Stimulated activated CD4-positive, alpha-beta T cell treated with anti-CD3 and anti-CD28 coated beads, Interleukin-1b, Interleukin-23, amount 100 ng/mL, for 4 hours (primary cell): Measurements from ENCODE around the gene SAP130.

ENCODE experiments used
- DNase-seq, 2 donors: peaks; one replicate each; pipeline ENCODE4 v3.0.0-alpha.2; 2020; ENCODE audit warnings: low read depth in 2 of 2

SAP130 gene

GRCh38 chr2:127893494-127893893 lies 134.4 kb downstream of the SAP130 start:
- no peak for DNase-seq

DNA sequence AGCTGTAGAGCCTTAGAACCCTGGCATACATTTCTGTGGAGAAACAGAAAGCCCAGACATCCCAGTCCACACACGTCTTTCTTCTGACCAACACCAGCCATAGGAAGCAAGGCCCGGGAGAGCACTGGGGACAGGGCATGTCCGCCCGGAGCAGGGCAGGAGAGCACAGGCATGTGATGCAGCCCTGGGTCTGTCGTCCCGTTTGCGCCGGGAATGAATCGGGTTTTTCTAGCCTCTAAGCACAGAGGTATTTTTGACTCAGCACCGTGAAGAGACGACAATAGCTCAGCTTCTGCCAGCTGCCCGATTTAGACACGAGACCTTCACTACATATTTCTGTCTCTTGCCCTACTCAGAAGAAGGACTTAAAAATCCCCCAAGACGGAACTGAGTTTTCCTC lies 134.8 kb downstream of the SAP130 start:
- DNase-seq = no peak

- DNase-seq = no peak
Observed at GRCh38 chr2:127891811-127892210, 136.0 kb downstream of the SAP130 start.
